ENCODE data around the gene PI16.

DNA sequence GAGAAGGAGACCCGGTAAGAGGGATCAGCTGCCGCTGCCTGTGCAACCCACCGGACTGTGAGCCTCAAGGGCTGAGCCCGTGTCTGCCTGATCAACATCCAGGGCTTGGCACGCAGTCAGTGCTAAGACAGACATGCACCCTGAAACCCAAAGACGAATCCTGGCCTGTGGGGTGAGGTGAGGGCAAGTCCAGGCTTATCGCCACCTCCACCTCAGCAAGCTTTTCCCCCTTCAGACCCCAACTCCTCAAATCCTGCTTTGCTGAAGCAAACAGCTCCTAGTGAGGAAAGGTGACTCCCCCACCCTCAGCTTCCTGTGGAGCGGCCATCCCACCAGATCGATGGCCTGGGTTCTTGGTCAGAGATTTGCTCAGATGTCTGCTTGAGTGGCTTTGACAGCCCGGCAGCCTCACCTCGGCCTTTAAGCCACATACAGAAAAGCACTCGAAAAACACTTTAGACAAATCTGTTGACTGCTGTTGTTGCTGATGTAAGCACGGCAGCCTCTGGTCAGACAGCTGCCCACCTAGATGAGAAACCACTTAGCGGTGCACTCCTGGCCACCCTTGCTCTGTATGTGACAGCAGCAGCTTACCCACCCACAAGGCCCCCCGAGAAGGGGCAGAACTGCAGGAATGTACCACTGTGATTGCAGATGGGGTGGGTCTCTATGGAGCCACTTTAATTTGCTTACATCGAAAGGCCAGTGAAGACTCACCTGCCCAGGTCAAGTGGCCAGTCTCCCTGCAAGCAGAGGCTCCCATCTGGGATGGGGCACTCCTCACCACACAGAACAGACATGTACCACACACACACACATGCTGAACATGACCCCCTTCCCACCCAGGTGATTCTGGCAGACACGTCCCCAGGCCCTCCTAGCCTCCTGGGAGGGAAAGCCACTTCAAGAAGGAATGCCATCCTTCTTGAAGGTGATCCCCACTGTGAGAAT lies 16.6 kb downstream of the PI16 start:
- TF ChIP-seq MYC (IDR thresholded peaks at IDR 0.05; ENCODE audit: low read depth, low read length), result no peak
- TF ChIP-seq, protein P1, sequence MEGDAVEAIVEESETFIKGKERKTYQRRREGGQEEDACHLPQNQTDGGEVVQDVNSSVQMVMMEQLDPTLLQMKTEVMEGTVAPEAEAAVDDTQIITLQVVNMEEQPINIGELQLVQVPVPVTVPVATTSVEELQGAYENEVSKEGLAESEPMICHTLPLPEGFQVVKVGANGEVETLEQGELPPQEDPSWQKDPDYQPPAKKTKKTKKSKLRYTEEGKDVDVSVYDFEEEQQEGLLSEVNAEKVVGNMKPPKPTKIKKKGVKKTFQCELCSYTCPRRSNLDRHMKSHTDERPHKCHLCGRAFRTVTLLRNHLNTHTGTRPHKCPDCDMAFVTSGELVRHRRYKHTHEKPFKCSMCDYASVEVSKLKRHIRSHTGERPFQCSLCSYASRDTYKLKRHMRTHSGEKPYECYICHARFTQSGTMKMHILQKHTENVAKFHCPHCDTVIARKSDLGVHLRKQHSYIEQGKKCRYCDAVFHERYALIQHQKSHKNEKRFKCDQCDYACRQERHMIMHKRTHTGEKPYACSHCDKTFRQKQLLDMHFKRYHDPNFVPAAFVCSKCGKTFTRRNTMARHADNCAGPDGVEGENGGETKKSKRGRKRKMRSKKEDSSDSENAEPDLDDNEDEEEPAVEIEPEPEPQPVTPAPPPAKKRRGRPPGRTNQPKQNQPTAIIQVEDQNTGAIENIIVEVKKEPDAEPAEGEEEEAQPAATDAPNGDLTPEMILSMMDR (IDR thresholded peaks at IDR 0.05; ENCODE audit: low read depth, low read length), result no peak

Measured in NB4 (cell line).